GM19438 (cell line): ENCODE data around the gene LRIF1.
"Not testable (repeated sequence)": the region's sequence is repeated elsewhere in the genome, so short reads cannot be mapped to it uniquely, and the experiment has no call there.

Experiments used
- ATAC-seq: cut with Tn5 transposase; IDR thresholded peaks from one replicate; pipeline ENCODE4 v1.9.1; 2021; ENCODE audit warnings: low read depth; ENCODE audit not compliant: unreplicated experiment

The LRIF1 gene

DNA sequence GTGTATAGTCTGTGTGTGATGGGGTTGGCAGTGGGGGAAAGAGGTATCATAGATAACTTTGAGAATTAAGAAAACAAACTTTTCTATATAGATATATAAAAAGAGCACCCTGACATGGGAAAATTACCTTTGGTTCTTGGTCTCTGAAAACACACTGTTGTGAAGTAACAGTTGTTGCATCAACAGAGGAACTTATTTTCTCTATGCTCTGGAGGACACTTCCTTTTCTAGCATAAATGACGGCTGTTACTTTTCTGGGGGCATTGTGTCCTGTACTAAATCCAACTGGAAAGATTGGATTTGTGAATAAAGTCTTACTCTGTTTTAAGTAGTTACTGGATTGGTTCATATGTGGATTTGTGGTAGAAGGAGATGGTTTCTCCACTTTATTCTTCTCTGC, 12.6 kb downstream of the LRIF1 start:
- no peak for ATAC-seq

DNA sequence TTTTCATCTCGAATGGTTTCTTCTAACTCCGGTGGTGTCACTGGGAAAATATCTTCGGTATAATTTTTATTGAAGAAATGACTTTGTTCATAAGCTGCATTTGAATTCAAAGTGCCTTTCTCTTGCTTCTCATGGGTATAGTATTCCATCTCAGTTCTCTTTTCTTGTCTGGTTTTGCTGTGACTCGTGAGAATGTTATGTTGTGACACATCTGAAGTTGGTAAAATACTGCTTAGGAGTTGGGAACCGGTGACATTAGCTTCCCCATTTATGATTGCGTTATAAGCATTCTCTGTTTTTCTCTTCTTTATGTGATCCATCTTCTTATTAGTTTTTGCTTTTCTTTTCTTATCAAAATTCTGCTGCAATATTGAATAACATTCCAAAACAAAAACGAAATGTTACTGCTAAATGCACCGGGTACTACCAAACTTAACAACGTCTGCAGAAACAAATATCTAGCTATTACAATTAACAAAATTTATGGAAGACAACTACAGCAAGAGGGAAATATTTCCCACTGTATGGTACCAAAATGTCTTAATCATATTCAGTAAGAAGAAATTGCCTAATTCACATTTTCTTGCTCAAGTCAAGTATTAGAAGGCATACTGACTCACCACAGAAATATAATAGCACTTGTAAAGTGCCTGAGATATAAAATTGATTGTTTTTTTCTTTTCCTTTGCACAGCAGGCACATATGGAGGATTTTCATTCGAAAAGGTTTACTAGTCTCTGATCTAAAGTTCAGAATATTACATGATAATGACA, 15.5 kb downstream of the LRIF1 start:
- no peak for ATAC-seq

DNA sequence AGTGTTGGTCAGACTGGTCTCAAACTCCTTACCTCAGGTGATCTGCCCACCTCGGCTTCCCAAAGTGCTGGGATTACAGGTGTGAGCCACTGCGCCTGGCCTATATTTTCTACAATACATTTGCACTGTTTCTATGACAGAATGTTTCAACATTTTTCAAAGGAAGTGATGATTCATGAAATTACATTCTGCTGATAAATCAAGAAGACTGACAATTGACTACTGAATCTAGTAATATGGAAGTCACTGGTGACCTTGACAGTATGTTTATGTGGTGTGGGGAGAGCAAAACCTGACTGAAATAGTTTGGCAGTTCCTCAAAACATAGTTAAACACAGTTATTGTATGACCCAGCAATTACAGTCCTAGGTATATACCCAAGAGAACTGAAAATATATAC, 18.1 kb downstream of the LRIF1 start:
- no peak for ATAC-seq

DNA sequence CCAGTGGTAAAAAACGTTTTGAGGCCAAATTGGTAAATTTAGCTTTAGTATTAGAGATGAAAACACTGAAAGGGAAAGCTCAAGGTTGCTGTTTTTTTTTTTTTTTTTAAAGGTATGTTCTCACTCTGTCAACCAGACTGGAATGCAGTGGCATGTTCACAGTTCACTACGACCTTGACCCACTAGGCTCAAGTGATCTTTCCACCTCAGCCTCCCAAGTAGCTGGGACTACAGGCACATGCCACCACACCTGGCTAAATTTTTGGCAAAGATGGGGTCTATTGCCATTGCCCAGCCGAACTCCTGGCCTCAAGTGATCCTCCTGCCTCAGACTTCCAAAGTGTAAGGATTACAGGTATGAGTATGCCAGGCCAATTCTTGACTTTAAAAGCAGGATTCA, 18.9 kb downstream of the LRIF1 start:
- no peak for ATAC-seq

DNA sequence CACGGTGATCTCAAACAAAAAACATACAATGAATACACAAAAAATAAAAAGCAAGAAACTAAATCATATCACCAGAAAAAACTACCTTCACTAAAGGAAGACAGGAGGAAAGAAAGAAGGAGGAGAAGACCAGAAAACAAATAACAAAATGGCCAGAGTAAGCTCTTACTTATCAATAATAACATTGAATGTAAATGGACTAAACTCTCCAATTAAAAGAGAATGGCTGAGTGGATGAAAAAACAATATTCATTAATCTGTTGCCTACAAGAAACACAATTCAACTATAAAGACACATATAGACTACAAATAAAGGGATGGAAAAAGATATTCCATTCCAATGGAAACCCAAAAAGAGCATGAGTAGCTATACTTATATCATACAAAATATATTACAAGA, 27.2 kb downstream of the LRIF1 start:
- no peak for ATAC-seq

DNA sequence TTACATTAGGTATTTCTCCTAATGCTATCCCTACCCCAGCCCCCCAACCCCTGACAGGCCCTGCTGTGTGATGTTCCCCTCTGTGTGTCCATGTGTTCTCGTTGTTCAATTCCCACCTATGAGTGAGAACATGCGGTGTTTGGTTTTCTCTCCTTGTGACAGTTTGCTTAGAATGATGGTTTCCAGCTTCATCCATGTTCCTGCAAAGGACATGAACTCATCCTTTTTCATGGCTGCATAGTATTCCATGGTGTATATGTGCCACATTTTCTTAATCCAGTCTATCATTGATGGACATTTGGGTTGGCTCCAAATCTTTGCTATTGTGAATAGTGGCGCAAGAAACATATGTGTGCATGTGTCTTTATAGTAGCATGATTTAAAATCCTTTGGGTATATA, 32.6 kb downstream of the LRIF1 start:
- ATAC-seq: not testable (repeated sequence)

DNA sequence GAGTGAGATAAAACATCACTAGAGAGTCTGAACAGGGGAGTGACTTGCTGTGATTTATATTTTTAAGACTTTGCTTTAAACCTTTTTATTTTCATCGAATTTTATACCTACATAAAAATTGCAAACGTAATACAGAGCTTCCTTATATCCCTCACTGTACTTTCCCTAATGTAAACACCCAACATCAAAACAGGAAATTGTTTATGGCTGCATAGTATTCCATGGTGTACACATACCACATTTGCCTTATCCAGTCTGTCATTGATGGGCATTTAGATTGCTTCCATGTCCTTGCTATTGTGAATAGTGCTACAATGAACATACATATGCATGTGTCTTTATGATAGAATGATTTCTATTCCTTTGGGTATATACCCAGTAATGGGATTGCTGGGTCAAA, 34.8 kb downstream of the LRIF1 start:
- ATAC-seq: no peak

DNA sequence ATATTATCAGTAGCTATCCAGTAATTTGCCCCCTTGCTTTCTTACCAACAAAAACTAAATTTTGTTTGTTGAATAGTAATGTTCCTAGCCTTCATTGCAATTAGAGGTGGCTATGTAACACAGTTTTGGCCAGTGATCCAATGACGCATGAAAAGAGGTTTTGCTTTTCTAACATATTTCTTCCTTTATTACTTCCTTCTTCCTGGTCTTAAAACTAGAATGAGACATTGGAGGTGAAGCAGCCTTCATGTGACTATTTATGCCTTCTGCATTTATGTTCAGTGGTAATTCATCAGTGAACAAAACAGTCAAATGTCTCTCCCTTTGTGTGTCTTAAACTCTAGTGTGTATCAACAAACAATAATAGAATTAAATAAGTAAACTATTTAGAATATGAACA, 35.5 kb downstream of the LRIF1 start:
- ATAC-seq: no peak

DNA sequence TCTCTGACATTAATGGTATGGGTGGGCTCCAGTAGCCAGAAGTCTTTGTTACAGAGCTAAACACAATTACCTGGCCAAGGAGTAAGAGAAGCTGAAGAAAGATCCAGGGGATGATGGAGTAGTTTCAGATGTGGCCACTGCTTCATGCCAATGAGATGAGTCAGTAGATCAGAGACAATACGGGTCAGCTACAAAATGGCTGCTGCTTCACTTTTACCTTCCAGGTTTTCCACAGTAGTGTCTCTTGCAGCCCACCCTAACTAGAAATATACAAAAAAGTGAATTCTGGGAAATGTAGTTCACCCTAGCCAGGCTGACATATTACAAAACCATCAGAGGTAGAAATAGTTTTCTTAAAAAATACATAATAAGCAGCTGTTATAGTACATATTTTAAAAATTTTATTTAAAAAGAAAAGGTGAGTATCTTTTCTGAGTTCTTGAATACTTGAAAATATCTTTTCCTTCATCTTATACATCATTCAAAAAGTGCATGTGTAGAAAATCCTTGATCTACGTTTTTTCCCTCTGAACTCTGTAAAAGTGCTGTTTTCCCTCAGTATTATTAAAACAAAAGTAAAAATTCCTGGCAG, 36.1 kb downstream of the LRIF1 start:
- ATAC-seq: no peak

DNA sequence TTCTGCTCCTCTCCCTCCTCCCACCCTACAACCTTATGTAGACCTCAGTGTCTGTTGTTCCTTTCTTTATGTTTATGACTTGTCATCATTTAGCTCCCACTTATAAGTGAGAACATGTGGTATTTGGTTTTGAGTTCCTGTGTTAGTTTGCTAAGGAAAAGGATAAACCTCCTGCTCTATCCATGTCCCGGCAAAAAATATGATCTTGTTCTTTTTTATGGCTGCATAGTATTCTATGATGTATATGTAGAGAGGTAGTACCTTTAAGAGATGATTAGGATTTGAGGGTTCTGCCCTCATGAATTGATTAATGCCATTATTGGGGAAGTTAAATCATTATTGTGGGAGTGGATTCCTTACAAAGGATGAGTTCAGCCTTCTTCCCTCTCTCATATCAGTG, 41.8 kb downstream of the LRIF1 start:
- no peak for ATAC-seq

DNA sequence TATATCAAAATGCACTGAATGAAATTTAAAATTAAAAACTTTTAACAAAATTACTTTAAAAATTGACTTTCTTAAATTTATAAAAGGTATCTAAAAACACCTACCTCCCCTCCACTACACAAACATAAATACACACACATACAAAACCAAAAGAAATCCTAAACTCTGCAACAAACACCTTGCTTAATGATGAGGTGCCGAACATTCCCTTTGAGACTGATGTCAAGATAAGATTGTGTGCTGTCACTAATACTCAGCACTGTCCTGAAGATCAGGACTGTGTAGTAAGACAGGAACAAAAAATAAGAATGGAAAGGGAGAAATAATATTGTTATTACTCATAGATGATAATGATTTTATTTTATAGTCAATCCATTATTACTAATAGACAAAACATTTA, 45.7 kb downstream of the LRIF1 start:
- no peak for ATAC-seq

DNA sequence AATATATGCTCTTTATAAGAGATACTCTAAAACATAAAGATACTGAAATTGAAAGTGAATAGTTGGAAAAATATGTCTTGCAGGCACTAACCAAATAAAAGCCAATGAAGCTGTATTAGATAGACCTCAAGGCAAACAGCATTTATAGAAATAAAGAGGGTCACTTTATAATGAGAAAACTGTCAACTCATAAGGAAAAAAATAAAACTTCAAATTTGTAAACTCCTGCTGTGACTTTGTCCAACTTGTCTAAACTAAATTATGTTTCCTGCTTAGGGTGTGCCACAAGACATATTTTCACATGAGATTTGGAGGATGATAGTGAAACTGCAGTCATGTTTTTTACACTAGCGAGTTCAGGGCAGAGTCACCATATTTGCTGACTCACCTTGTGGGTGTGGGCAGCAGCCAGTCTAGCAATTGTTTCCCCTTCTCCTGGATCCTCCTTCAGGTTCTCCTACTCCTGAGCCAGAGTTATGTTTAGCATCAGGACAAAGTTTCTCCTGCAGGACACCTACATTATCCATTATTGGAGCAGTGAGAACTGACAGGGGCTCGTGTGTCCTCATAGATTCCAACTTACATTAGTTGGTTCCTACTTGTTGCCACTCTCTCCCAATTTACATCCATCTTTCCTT, 46.9 kb downstream of the LRIF1 start:
- peak; percentile 75 for ATAC-seq

DNA sequence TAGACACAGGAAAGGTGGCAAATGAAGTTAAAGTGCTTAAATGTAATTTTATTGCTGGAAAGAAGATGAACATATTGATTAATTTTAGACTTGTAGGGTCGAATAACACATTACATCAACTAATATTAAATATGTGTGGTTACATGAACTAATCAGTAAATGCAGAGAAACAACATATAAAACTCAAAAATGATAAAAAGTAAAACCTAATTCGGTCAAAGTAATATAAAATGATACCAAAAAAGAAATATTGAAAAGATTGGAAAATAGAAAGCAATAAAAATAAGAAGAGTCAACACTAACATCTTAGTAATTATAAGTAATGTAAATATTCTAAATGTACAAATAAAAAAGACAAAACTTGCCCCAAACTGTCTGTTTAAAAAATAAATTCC, 47.5 kb downstream of the LRIF1 start:
- ATAC-seq: no peak

DNA sequence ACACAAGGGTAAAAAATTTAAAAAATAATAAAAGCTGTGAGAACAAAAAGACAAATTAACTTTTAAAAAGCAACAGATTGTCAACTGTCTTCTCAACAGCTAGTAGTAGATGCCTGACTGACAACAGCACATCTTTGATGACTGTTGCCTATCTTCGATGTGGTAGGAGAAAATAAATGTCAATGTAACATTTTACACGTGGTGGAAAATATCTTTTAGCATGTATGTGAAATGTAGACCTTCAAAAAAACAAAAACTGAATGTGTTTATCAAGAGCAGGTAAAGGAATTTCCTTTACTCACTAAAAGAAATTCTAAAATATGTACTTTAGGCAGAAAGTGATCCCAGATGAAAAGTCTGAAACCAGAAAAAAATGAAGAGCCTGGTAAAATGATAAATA, 47.9 kb downstream of the LRIF1 start:
- ATAC-seq: no peak

DNA sequence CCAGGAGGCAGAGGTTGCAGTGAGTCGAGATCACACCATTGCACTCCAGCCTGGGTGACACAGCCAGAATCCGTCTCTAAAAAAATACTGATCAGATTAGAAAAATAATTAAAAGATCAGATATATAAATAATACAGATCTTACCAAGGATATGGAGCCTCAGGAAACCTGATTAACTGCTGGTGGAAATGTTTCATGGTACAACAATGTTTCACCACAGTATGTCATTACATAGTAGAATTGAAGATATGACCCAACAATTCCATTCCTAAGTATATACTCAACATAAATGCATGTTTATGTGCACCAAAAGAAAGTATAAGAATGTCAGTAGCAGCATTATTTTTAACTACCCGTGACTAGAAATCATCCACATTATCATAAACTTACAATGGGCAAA, 49.0 kb downstream of the LRIF1 start:
- ATAC-seq: no peak

DNA sequence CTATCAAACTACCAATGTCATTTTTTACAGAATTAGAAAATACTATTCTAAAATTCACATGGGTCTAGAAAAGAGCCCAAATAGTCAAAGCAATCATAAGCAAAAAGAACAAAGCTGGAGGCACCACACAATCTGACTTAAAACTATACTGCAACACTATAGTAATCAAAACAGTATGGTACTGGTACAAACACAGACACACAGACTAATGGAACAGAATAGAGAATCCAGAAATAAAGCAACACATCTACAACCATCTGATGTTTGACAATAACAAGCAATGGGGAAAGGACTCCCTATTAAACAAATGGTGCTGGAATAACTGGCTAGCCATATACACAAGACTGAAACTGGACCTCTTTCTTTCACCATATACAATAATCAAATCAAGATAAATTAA, 50.9 kb downstream of the LRIF1 start:
- no peak for ATAC-seq

DNA sequence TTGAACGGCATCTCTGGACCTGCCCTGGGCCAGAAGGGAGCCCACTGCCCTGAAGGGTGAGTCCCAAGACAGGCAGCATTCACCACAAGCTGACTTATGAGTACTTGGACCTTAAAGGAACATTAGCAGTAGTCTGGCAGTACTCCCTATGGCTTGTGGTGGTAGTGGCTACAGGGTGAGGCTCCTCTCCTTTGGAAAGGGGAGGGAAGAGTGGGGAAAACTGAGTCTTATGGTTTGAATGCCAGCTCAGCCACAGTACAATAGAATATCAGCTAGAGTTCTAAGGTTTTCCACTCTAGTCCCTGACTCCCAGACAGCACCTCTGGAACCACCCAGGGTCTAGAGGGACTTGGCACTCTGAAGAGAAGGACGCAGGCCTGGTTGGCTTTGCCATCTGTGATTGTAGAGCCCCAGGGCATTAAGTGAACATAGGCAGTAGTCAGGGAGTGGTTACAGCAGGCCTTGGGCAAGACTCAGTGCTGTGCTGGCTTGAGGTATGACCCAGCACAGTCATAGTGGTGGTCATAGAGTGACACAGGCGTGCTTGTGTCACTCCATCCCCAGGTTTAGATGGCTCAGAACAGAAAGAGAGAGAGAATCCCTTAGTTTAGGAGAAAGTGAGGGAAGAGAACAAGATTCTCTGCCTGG, 59.7 kb downstream of the LRIF1 start:
- no peak for ATAC-seq

DNA sequence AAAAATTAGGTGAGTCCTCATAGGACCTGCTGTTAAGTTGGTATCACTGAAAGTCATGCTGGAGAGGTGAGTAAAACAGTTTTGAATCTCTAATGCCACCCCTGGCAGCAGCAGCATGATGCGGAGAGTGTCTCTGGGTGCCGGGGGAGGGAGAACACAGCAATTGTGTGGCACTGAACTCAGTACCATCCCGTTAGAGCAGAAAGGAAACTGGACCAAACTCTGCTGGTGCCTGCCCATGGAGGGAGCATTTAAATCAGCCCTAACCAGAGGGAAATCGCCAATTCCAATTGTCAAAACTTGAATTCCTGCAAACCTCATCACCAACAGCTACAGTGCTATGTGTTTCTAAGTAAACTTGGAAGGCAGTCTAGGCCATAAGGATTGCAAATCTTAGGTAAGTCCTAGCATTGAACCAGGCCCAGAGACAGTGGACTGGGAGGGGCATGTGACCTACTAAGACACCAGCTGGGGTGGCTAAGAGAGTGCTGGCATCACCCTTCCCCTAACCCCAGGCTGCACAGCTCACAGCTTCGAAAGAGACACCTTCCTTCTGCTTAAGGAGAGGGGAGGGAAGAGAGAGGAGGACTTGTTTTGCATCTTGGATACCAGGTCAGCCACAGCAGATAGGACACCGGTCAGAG, 60.8 kb downstream of the LRIF1 start:
- ATAC-seq: no peak

DNA sequence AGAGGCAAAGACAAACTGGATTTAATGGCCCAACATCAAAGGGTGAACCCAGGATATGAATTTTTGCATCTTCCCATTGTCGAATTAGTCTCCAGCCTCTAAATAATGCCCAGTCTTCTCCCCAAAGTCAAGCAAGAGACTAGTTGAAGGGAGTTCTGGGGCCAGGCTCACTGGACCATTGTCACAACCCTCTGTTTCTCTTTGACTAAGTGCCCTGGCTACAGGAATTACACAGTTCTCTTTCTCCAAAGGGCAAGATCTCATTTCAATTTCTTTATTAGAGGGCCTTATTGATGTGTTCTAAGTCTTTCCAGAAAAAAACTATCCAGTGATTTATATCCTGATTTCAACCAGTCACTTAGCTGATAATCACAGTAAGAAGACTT, 64.3 kb downstream of the LRIF1 start:
- ATAC-seq: no peak

DNA sequence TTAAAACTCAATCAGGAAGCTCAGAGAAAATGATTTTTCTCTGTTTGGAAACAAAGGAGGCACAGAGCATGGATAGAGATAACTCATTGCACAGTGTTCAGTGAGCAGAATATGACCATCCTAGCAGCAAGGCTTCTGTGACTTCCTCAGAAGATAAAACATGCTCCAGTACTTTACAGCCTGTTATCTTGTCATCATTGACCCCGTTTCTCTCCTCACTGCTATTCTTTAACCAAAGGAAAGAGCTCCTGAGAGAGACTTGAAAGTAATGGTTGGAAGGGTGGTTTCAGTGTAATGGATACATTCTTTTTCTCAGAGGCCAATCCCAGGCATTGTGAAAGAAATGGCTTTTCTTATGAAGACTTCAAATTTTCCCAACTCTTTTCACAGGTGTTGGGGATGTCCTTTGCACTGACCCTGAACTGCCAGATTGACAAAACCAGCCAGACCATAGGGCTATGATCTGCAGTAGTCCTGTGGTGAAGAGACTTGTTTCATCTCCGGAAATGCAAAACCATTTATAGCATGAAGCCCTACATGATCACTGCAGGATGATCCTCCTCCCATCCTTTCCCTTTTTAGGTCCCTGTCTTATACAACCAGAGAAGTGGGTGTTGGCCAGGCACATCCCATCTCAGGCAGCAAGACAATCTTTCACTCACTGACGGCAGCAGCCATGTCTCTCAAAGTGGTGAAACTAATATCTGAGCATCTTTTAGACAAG, 64.8 kb downstream of the LRIF1 start:
- no peak for ATAC-seq

DNA sequence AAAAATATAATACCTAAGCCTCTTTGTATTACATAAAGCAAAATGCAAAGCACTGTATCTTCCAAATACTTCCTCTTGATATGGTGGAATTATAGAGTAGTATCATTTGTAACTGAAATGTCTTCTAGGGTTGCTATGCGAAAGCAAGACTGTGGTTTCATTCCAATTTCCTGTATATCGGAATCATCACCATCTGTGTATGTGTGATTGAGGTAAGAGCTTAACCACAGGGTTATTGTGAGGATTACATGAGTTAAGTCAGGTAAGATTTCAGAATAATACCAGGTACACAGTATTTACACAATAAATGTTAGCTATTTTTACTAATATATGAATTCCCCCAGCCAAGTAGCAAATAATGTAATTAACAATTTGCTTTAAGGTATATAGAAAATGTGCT, 66.0 kb downstream of the LRIF1 start:
- no peak for ATAC-seq
